HG03460 (cell line): ENCODE data around the gene POC1A.
"Not testable (repeated sequence)": the region's sequence is repeated elsewhere in the genome, so short reads cannot be mapped to it uniquely, and the experiment has no call there.

Source experiments
- ATAC-seq: cut with Tn5 transposase; IDR thresholded peaks from one replicate; pipeline ENCODE4 v1.9.1; 2021; ENCODE audit not compliant: unreplicated experiment

The POC1A gene

GRCh38 chr3:52184690-52185089 is 30.5 kb upstream of the POC1A start:
- no peak for ATAC-seq

DNA sequence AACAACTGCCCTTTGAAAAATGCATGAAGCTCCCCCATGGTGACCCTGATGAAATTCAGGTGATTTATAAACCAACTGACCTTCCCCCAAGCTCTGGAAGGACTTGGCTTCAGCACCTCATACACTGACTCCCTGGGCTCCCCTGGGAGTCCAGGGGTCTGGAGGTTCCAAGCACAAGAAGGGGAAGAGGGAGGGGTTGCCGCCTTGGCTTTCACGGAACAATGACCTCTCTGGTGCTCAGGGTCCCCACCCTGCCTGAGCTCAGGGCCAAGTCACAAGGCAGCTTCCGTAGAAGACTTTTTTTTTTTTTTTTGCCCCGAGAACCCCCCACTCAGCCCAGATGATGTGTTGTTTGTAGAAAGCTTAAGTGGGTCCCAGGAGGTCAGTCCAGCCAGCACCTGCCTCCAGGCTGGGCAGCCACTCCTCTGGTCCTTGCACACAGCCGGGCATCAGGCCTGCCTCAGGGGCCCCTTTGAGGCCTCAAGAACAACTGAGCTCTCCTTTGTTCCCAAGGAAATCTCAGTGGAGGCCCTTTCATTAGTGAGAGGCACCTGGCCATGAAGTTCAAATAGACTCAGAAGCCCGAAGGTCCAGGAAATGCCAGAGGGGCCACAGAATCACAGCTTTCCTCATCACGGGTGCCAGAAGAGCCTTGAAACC is 29.7 kb upstream of the POC1A start:
- no peak for ATAC-seq

- ATAC-seq, result no peak
Observed at GRCh38 chr3:52182691-52183090, 28.5 kb upstream of the POC1A start.

- no peak for ATAC-seq
Observed at GRCh38 chr3:52182196-52182595, 28.0 kb upstream of the POC1A start.

GRCh38 chr3:52181543-52181942 is 27.3 kb upstream of the POC1A start:
- no peak for ATAC-seq

GRCh38 chr3:52178537-52178936 is 24.3 kb upstream of the POC1A start:
- ATAC-seq, result no peak

GRCh38 chr3:52178126-52178525 is 23.9 kb upstream of the POC1A start:
- ATAC-seq, result not testable (repeated sequence)

- no peak for ATAC-seq
Observed at GRCh38 chr3:52177701-52178042, 23.4 kb upstream of the POC1A start.

DNA sequence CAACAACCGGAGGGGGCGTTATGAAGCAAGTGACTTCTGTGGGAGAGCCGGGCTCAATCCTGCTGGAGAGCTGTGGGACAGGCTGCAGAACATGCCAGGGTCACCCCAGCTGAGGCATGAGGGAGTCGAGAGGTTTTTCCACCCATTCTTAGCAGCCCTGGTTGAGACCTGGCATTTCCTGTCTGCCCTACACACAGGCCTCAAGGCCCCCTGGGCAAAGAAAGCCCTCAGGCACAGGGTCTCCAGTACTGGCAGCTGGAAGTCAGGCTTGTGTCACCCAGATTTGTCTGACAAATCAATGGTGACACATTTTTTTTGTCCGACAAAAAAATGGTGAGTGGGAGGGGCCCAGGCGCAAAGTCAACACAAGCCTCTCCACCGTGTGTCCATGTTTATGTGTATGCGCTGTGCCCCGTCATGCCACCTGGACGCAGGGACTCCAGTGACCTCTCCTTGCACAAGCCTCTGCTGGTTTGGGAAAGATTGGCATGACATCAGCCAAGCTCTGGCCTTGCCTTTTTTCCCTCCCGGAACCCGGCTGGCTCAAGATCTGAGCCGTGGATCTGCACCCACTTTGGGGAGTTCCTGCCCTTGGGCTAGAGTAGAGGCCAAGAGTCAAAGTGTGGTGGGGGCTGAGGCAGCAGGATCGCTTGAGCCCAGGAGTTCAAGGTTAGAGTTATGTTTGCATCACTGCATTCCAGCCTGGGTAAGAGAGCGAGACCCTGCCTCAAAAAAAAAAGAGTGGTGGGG is 22.9 kb upstream of the POC1A start:
- no peak for ATAC-seq

DNA sequence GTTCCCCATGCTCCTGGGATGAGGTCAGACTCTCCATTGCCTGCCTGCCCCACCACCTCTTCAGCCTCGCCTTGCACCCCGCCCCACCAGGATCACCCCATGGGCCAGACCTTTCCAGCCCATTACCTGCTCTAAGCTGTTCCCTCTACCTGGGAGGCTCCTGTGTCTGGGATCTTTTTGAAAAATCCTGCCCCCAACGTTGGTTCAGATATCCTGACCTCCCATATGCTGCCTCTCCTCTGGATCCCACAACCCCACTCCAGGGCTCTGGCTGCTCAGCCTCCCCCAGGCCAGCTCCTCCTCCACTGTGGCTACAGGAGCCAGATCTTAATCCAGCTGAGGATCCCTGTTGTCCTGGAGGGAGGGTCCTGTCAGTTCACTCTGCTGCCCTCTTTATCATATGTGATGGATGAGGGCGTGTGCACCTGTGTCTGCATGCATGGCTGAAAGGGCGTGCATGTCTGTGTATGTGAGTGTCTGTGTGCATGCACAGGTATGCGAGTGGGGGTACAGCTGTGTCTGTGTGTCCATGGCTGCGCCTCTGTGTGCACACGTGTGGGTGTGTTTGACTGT is 22.0 kb upstream of the POC1A start:
- ATAC-seq, result no peak

DNA sequence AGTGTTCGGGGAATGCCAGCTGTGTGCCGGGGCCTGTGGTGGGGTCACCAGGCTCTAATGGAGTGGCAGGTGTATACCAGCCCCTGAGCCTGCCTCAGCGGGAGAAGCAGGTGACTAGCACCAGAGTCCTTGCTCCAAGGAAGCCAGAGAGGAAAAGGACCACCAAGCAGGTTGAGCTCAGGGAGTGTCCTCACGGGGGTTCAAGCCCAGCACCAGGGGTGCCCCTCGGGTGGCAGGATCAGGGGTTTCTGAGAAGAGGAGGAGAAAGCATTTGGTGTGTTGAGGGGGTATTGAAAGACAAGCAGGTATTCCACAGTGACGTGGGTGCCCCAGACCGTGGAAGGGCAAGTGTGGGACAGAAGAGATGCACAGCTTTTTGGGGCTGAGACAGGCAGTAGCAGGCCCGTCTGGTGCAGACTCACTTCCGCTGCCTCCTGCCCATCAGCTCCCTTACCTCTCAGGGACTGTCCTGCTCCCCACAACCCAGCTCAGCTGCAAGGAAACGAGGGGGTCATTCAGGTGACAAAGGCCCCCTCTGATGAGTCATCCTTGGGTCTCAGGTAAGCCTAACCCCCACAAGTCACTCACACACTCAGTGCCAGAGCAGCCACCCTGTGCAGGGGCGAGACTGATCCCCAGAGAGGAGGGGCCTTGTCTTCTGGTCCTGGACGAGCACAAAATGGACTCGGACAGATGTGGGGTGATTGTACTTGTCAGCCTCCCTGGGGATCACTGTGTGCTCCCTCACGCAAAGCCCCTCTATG is 21.4 kb upstream of the POC1A start:
- no peak for ATAC-seq

DNA sequence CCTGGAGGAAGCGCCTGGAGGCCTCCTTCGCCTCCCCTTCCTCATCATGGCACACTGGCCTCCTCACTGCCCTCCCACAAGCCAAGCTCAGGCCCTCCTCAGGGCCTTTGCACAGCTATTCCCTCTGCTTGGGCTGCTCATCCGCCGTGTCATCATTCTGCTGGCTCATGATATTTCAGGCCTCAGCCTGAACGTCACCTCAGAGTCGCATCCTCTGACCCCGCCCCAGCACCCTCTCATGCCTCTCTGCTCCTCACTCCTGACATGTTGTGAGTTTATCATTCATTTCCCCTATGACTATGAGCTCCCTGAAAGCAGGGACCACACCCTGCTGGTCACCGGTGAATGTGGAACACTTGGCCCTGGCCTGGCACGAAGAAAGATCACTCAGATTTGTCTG is 20.7 kb upstream of the POC1A start:
- ATAC-seq, result no peak

GRCh38 chr3:52173101-52173500 is 18.9 kb upstream of the POC1A start:
- ATAC-seq, result no peak

DNA sequence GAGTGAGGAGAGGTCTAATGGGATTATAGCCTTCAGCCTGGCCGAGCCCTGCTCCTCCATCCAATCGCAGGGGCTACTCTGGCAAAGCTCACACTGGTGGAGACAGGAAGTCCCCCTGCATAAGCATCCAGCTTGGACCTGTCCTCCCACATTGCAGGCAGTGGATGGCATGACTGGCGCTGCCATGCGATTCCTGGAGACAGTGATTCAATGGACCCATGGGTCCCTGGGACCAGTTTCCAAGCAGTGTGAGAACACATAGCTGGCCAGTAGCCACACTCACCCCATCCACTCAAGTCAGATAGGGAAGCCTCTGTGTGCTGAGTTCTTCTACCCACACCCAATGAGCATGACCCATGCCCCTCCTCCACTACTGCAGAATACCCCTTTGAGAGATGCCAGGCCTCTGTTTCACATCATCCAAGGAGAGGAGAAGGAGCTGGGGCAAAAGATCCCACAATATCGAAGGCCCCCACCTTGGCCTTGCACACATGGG is 18.1 kb upstream of the POC1A start:
- no peak for ATAC-seq

DNA sequence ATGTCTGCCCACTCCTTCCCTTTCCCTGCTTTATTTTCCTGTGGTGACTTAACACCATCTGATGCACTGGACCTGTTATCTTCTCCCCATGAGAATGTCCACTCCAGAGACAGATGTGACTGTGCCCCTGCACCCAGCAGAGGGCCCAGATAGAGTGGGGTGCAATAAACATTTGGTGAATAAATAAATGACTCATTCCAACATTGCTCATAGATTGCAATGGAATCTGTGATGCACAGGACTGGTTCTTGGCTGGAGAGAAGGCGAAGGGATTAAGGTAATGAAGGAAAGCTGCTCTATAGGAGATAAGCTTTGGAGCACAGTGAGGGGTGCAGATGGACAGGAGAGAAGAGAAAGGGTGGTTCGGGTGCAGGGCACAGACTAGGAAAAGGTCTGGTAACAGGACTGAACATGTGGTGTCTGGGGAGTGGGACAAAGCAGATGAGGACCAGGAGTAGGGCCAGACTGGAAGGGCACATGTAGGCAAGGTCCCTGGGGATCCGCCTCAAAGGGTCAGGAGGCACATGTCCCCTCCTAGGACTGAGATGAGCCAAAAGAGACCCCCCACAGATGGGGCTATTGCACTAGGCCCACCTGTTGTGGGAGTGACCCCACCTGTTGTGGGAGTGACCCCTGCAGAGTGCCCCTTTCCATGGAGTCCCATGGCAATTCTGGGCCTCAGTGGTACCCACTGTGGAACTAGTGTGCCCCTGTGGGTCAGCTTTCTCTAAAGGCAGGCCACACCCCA is 17.5 kb upstream of the POC1A start:
- no peak for ATAC-seq

DNA sequence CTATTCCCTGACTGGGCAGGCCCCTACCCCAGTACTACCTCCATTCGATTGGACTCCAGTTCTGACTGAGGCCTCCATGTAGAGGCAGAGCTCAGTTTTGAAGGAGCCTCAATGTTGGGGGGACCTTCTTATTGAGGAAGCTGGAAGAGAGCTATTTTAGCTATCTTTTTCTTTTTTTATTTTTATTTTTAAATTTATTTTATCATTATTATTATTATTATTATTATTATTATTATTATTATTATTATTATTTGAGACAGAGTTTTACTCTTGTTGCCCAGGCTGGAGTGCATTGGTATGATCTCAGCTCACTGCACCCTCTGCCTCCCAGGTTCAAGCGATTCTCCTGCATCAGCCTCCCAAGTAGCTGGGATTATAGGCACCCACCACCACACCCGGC is 16.0 kb upstream of the POC1A start:
- not testable (repeated sequence) for ATAC-seq

DNA sequence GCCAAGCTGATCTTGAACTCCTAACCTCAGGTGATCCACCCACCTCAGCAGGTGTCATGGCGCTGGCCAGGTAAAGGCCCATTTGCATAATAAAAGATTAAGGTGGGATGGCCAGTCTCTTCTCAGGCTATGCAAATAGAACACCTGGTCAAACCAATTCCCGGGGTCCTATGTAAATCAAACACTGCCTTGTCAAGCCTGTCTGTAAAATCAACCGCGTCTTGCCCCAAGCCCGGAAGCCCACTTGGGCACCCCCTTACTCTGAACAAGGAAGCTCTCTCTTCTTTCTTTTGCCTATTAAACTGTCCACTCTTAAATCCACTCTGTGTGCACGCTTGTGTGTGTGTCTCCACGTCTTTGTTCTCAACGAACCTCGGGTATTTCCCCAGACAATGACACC is 13.0 kb upstream of the POC1A start:
- no peak for ATAC-seq

DNA sequence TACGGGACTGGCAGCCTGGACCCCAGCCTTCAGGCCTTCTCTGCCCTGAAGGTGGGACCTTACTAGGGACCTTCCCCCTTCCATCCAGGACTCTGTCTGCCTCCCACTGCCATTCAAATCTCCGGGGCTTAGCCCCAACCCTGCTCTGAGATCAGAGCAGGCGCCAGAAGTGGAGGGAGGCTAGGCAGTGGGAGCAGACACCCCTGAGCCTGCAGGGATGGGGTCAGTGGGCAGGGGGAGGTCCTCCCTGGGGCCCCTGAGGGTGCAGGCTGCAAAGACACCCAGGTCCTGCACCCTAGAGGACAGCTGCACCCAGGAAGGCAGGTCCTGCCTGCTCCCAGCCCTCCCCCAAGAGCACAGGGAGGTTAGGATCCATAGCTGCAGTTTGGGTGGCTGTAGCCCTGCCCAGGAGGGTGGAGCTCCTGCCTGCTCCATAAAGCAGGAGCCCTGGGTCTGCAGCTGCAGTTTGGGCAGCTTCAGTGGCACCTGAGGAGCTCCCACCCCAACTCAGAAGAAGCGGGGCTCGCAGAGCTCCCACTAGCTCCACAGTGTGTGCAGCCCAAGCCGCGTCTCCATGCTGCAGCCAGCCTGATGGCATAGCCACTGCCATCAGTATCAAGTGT is 8.1 kb upstream of the POC1A start:
- no peak for ATAC-seq

DNA sequence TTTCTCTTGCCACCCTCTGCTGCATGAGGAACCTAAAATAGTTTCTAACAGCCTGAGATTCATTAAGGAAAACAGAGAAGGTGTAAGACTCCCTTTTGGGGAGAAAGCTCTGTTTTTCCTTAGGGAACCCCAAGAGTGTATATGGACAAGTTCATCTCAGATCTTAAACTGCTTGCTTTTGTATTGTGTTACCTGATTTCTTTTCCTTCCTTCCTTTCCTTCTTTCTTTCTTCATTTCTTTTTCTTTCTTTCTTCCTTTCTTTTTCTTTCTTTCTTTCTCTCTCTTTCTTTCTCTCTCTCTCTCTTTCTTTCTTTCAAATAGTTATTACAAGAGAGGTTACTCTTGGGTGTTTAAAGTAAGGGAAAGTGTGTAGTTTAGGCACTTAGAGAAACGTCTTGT is 5.3 kb upstream of the POC1A start:
- ATAC-seq, result no peak

DNA sequence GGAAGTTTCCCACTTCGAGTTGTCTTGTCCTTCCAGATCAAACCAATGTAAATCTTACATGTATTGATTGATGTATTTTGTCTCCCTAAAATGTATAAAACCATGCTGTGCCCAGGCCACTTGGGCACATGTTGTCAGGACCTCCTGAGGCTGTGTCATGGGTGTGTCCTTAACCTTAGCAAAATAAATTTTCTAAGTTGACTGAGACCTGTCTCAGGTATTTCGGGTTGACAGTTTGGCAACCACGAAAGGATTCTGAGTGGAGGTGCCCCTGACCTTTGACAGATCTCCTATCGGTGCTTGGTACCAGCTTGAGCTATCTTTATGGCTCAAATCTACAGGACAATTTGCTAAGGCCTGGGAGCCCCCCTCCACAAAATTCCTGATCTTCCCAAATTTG is 1.7 kb upstream of the POC1A start:
- no peak for ATAC-seq
